ENCODE measurements around the gene ACAA2.
A peak's percentile ranks its signal among the peaks of the same experiment; 100 is the strongest.

ACAA2 gene

GRCh38 chr18:49768051-49768391 lies 45.3 kb downstream of the ACAA2 start:
- no peak for TF ChIP-seq TAF1 (IDR thresholded peaks at IDR 0.05; ENCODE audit: borderline replicate concordance, low read depth, low read length)
- DNase-seq (ENCODE audit: insufficient read length) (no peak), FAIRE-seq (no peak)

- DNase-seq (ENCODE audit: insufficient read length) (no peak), FAIRE-seq (no peak)
- TF ChIP-seq POLR2A (IDR thresholded peaks at IDR 0.05; ENCODE audit: low read depth, low read length): no peak
Measured at GRCh38 chr18:49767111-49768050, 46.0 kb downstream of the ACAA2 start.

GRCh38 chr18:49766646-49767045 lies 46.7 kb downstream of the ACAA2 start:
- FAIRE-seq: no peak
- no peak for DNase-seq (ENCODE audit: insufficient read length)
- TF ChIP-seq POLR2AphosphoS5 (IDR thresholded peaks at IDR 0.05; ENCODE audit: low read depth, low read length): no peak
- TF ChIP-seq TAF1 (IDR thresholded peaks at IDR 0.05; ENCODE audit: borderline replicate concordance, low read depth, low read length): no peak
- no peak for TF ChIP-seq POLR2A (IDR thresholded peaks at IDR 0.05; ENCODE audit: low read depth, low read length)

GRCh38 chr18:49764032-49764431 lies 49.3 kb downstream of the ACAA2 start:
- no peak for FAIRE-seq
- TF ChIP-seq TAF1 (IDR thresholded peaks at IDR 0.05; ENCODE audit: borderline replicate concordance, low read depth, low read length): no peak
- no peak for DNase-seq (ENCODE audit: insufficient read length)

- no peak for DNase-seq (ENCODE audit: insufficient read length)
- no peak for FAIRE-seq
- TF ChIP-seq POLR2AphosphoS5 (IDR thresholded peaks at IDR 0.05; ENCODE audit: low read depth, low read length) (no peak), TAF1 (IDR thresholded peaks at IDR 0.05; ENCODE audit: borderline replicate concordance, low read depth, low read length) (no peak), POLR2A (IDR thresholded peaks at IDR 0.05; ENCODE audit: low read depth, low read length) (no peak)
Measured at GRCh38 chr18:49763590-49763989, 49.7 kb downstream of the ACAA2 start.

GRCh38 chr18:49762191-49763077 lies 50.9 kb downstream of the ACAA2 start:
- no peak for TF ChIP-seq POLR2A (IDR thresholded peaks at IDR 0.05; ENCODE audit: low read depth, low read length)
- TF ChIP-seq POLR2AphosphoS5 (IDR thresholded peaks at IDR 0.05; ENCODE audit: low read depth, low read length): no peak
- no peak for TF ChIP-seq TAF1 (IDR thresholded peaks at IDR 0.05; ENCODE audit: borderline replicate concordance, low read depth, low read length)
- FAIRE-seq (no peak), DNase-seq (ENCODE audit: insufficient read length) (no peak)

- no peak for FAIRE-seq
- no peak for TF ChIP-seq TAF1 (IDR thresholded peaks at IDR 0.05; ENCODE audit: borderline replicate concordance, low read depth, low read length)
- TF ChIP-seq POLR2A (IDR thresholded peaks at IDR 0.05; ENCODE audit: low read depth, low read length): no peak
- TF ChIP-seq POLR2AphosphoS5 (IDR thresholded peaks at IDR 0.05; ENCODE audit: low read depth, low read length): no peak
Measured at GRCh38 chr18:49761771-49762170, 51.6 kb downstream of the ACAA2 start.

GRCh38 chr18:49758263-49758610 lies 55.1 kb downstream of the ACAA2 start:
- no peak for FAIRE-seq
- DNase-seq (ENCODE audit: insufficient read length): no peak
- TF ChIP-seq TAF1 (IDR thresholded peaks at IDR 0.05; ENCODE audit: borderline replicate concordance, low read depth, low read length) (no peak), POLR2AphosphoS5 (IDR thresholded peaks at IDR 0.05; ENCODE audit: low read depth, low read length) (no peak), POLR2A (IDR thresholded peaks at IDR 0.05; ENCODE audit: low read depth, low read length) (no peak)

More at GRCh38 chr18:49761771-49762170, 51.6 kb downstream of the ACAA2 start:
- no peak for DNase-seq (ENCODE audit: insufficient read length)

GRCh38 chr18:49757513-49758262 lies 55.6 kb downstream of the ACAA2 start:
- peak; percentile 32 for DNase-seq (ENCODE audit: insufficient read length)
- TF ChIP-seq POLR2A (IDR thresholded peaks at IDR 0.05; ENCODE audit: low read depth, low read length): no peak
- TF ChIP-seq POLR2AphosphoS5 (IDR thresholded peaks at IDR 0.05; ENCODE audit: low read depth, low read length): no peak
- no peak for TF ChIP-seq TAF1 (IDR thresholded peaks at IDR 0.05; ENCODE audit: borderline replicate concordance, low read depth, low read length)
- FAIRE-seq: no peak

- TF ChIP-seq POLR2AphosphoS5 (IDR thresholded peaks at IDR 0.05; ENCODE audit: low read depth, low read length) (no peak), TAF1 (IDR thresholded peaks at IDR 0.05; ENCODE audit: borderline replicate concordance, low read depth, low read length) (no peak), POLR2A (IDR thresholded peaks at IDR 0.05; ENCODE audit: low read depth, low read length) (no peak)
- FAIRE-seq (no peak), DNase-seq (ENCODE audit: insufficient read length) (no peak)
Measured at GRCh38 chr18:49756671-49757362, 56.5 kb downstream of the ACAA2 start.

- DNase-seq (ENCODE audit: insufficient read length): no peak
- FAIRE-seq: no peak
- TF ChIP-seq POLR2A (IDR thresholded peaks at IDR 0.05; ENCODE audit: low read depth, low read length): no peak
- TF ChIP-seq POLR2AphosphoS5 (IDR thresholded peaks at IDR 0.05; ENCODE audit: low read depth, low read length): no peak
- TF ChIP-seq TAF1 (IDR thresholded peaks at IDR 0.05; ENCODE audit: borderline replicate concordance, low read depth, low read length): no peak
Measured at GRCh38 chr18:49756135-49756534, 57.2 kb downstream of the ACAA2 start.

All from GM12892 (cell line).